Mesendoderm (in vitro differentiated cells): Measurements from ENCODE around the gene BCL11A.

Experiments
- DNase-seq: peaks from one replicate; pipeline ENCODE4 v3.0.0; 2013
- H2AK5ac ChIP-seq: 2 replicates; pipeline ENCODE4 v1.6.1; 2013; ENCODE audit warnings: low read length, inconsistent platforms
- H2BK120ac ChIP-seq: 2 replicates; pipeline ENCODE4 v1.6.1; 2013; ENCODE audit warnings: low read depth, mild to moderate bottlenecking, low read length, moderate library complexity, mixed read lengths
- H2BK15ac ChIP-seq: replicated peaks from 2 replicates; pipeline ENCODE4 v1.6.1; 2013; ENCODE audit warnings: low read depth, mild to moderate bottlenecking, moderate library complexity
- H2BK5ac ChIP-seq: 2 replicates; pipeline ENCODE4 v1.6.1; 2013; ENCODE audit warnings: low read length, inconsistent platforms
- H3K18ac ChIP-seq: 2 replicates; pipeline ENCODE4 v1.6.1; 2013; ENCODE audit warnings: mild to moderate bottlenecking, low read length, mixed read lengths
- H3K23ac ChIP-seq: one replicate; pipeline ENCODE4 v1.6.1; 2013; ENCODE audit warnings: low read length
- H3K27ac ChIP-seq: 2 replicates; pipeline ENCODE4 v1.5.1; 2013; ENCODE audit warnings: low read depth, mild to moderate bottlenecking, inconsistent platforms, low read length, moderate library complexity
- H3K27me3 ChIP-seq: 2 replicates; pipeline ENCODE4 v1.6.1; 2013; ENCODE audit warnings: low read length, control low read depth, mild to moderate bottlenecking, inconsistent platforms; ENCODE audit not compliant: insufficient read depth, poor library complexity
- H3K36me3 ChIP-seq: 2 replicates; pipeline ENCODE4 v1.6.1; 2013; ENCODE audit warnings: low read length, inconsistent platforms; ENCODE audit not compliant: control insufficient read depth, insufficient read depth
- H3K4ac ChIP-seq: one replicate; pipeline ENCODE4 v1.6.1; 2013; ENCODE audit warnings: low read depth, mild to moderate bottlenecking, low read length, moderate library complexity
- H3K4me1 ChIP-seq: 2 replicates; pipeline ENCODE4 v1.6.1; 2013; ENCODE audit warnings: low read depth, low read length, inconsistent platforms; ENCODE audit not compliant: control insufficient read depth
- H3K4me2 ChIP-seq: 2 replicates; pipeline ENCODE4 v1.6.1; 2013; ENCODE audit warnings: low read length
- H3K4me3 ChIP-seq: 2 replicates; pipeline ENCODE4 v1.5.1; 2013; ENCODE audit warnings: mild to moderate bottlenecking, low read length
- H3K56ac ChIP-seq: one replicate; pipeline ENCODE4 v1.6.1; 2013; ENCODE audit warnings: low read length
- H3K79me1 ChIP-seq: 2 replicates; pipeline ENCODE4 v1.6.1; 2013; ENCODE audit warnings: low read length, inconsistent platforms
- H3K79me2 ChIP-seq: 2 replicates; pipeline ENCODE4 v1.6.1; 2013; ENCODE audit warnings: mild to moderate bottlenecking, low read length; ENCODE audit not compliant: control insufficient read depth, insufficient read depth
- H3K9ac ChIP-seq: 2 replicates; pipeline ENCODE4 v1.6.1; 2013; ENCODE audit warnings: low read length, inconsistent platforms
- H4K5ac ChIP-seq: one replicate; pipeline ENCODE4 v1.6.1; 2013; ENCODE audit warnings: low read length
- H4K8ac ChIP-seq: one replicate; pipeline ENCODE4 v1.6.1; 2013; ENCODE audit warnings: low read depth, mild to moderate bottlenecking, control low read depth, low read length, moderate library complexity
- WGBS: extraction: QIAGEN DNeasy Blood & Tissue Kit; methylation state at CpG from one replicate; pipeline ENCODE4 v1.1.7; 2013; ENCODE audit warnings: low lambda C conversion rate, missing lambda C conversion rate; ENCODE audit not compliant: insufficient coverage; ENCODE audit errors: extremely low coverage; 5-methylcytosine and 5-hydroxymethylcytosine counted together

BCL11A gene

GRCh38 chr2:60438131-60438530 is 115.3 kb downstream of the BCL11A start:
- Histone ChIP-seq H3K79me1 (no peaks in the 10 kb centered on the region), H3K4ac (no peak overlapping the region), H3K4me3 (no peak overlapping the region), H3K79me2 (no peaks in the 10 kb centered on the region), H2AK5ac (no peak overlapping the region), H3K4me2 (no peak overlapping the region), H3K9ac (no peak overlapping the region), H3K4me1 (peaks cover 6% of the 10 kb centered on the region), H3K56ac (no peak overlapping the region), H4K8ac (no peak overlapping the region), H3K23ac (no peak overlapping the region), H2BK120ac (no peak overlapping the region), H4K5ac (no peak overlapping the region), H3K27ac (no peak overlapping the region), H3K18ac (no peak overlapping the region), H2BK5ac (no peak overlapping the region), H3K27me3 (no peaks in the 10 kb centered on the region), H3K36me3 (no peaks in the 10 kb centered on the region), H2BK15ac (no peak overlapping the region)
- DNase-seq, result no peak
- no CpG with 5 or more reads among the region's 4 CpGs for WGBS

- Histone ChIP-seq H3K4me3 (no peak overlapping the region), H2BK120ac (no peak overlapping the region)
- DNase-seq, result no peak
These were observed 116.3 kb downstream of the BCL11A start for GRCh38 chr2:60437080-60437696.

GRCh38 chr2:60433018-60433596 is 120.3 kb downstream of the BCL11A start:
- H2AK5ac ChIP-seq, result no peak overlapping the region
- H3K4me3 ChIP-seq, result no peak overlapping the region
- no peak overlapping the region for H3K18ac ChIP-seq
- no CpG with 5 or more reads among the region's 5 CpGs for WGBS
- H3K79me1 ChIP-seq, result no peaks in the 10 kb centered on the region
- H3K27ac ChIP-seq, result no peak overlapping the region
- no peak overlapping the region for H2BK5ac ChIP-seq
- no peak overlapping the region for H3K56ac ChIP-seq
- H3K4me1 ChIP-seq, result peaks cover 2% of the 10 kb centered on the region
- H3K23ac ChIP-seq, result no peak overlapping the region
- H4K5ac ChIP-seq, result no peak overlapping the region
- H3K36me3 ChIP-seq, result no peaks in the 10 kb centered on the region
- H3K27me3 ChIP-seq, result no peaks in the 10 kb centered on the region
- no peak overlapping the region for H3K9ac ChIP-seq
- H3K4ac ChIP-seq, result no peak overlapping the region
- H3K4me2 ChIP-seq, result no peak overlapping the region
- H3K79me2 ChIP-seq, result no peaks in the 10 kb centered on the region
- H2BK120ac ChIP-seq, result no peak overlapping the region
- no peak overlapping the region for H4K8ac ChIP-seq
- no peak for DNase-seq
- H2BK15ac ChIP-seq, result no peak overlapping the region

More at GRCh38 chr2:60437080-60437696, 116.3 kb downstream of the BCL11A start:
- Histone ChIP-seq H3K9ac (no peak overlapping the region), H3K36me3 (no peaks in the 10 kb centered on the region), H3K56ac (no peak overlapping the region), H3K4me1 (peaks cover 6% of the 10 kb centered on the region), H3K79me2 (no peaks in the 10 kb centered on the region), H2BK15ac (no peak overlapping the region), H4K5ac (no peak overlapping the region), H3K27ac (no peak overlapping the region), H2BK5ac (no peak overlapping the region), H4K8ac (no peak overlapping the region), H3K23ac (no peak overlapping the region), H3K18ac (no peak overlapping the region), H3K79me1 (no peaks in the 10 kb centered on the region), H3K4me2 (no peak overlapping the region), H3K4ac (no peak overlapping the region), H3K27me3 (no peaks in the 10 kb centered on the region), H2AK5ac (no peak overlapping the region)
- WGBS, result no CpG with 5 or more reads among the region's 7 CpGs

- Histone ChIP-seq H3K18ac (no peak overlapping the region), H2BK15ac (no peak overlapping the region), H2BK5ac (no peak overlapping the region), H4K5ac (no peak overlapping the region), H3K4me3 (no peak overlapping the region), H3K27me3 (no peaks in the 10 kb centered on the region), H3K4me2 (no peak overlapping the region), H3K4me1 (no peaks in the 10 kb centered on the region), H3K9ac (no peak overlapping the region), H3K27ac (no peak overlapping the region), H2AK5ac (no peak overlapping the region), H3K79me1 (no peaks in the 10 kb centered on the region), H2BK120ac (no peak overlapping the region), H3K4ac (no peak overlapping the region), H3K79me2 (no peaks in the 10 kb centered on the region), H3K56ac (no peak overlapping the region), H3K23ac (no peak overlapping the region), H3K36me3 (no peaks in the 10 kb centered on the region), H4K8ac (no peak overlapping the region)
- no CpG with 5 or more reads among the region's 8 CpGs for WGBS
- no peak for DNase-seq
These were observed 121.3 kb downstream of the BCL11A start for GRCh38 chr2:60432035-60432601.

- Histone ChIP-seq H2BK15ac (no peak overlapping the region), H3K4ac (no peak overlapping the region), H3K27ac (no peak overlapping the region), H3K56ac (no peak overlapping the region), H3K23ac (no peak overlapping the region), H2BK120ac (no peak overlapping the region), H2AK5ac (no peak overlapping the region), H3K9ac (no peak overlapping the region), H3K79me1 (no peaks in the 10 kb centered on the region), H3K18ac (no peak overlapping the region), H3K27me3 (no peaks in the 10 kb centered on the region), H3K4me3 (no peak overlapping the region), H3K4me1 (no peaks in the 10 kb centered on the region), H4K5ac (no peak overlapping the region), H3K79me2 (no peaks in the 10 kb centered on the region), H4K8ac (no peak overlapping the region), H2BK5ac (no peak overlapping the region), H3K4me2 (no peak overlapping the region), H3K36me3 (peaks cover 3% of the 10 kb centered on the region)
- DNase-seq, result no peak
- WGBS, result no CpG with 5 or more reads among the region's 4 CpGs
These were observed 123.8 kb downstream of the BCL11A start for GRCh38 chr2:60429681-60430080.
